ENCODE measurements around the gene SSC5D. TPM values are rescaled to one million over a fixed set of nuclear protein-coding genes. Genes with fewer than 3 reads are reported as not detected.
"Not testable (repeated sequence)": the region's sequence is repeated elsewhere in the genome, so short reads cannot be mapped to it uniquely, and the experiment has no call there.

SSC5D gene
- total RNA-seq, 1 donor from 2014 or later = 1.1 TPM

- no peaks in the 10 kb centered on the region for H3K36me3 Mint-ChIP-seq (ENCODE audit: insufficient read depth)
- TF ChIP-seq CTCF (IDR thresholded peaks at IDR 0.05; ENCODE audit: unreplicated experiment) = no peak
- no peak overlapping the region for H3K27ac Mint-ChIP-seq
- no peak for DNase-seq (ENCODE audit: low spot score, unreplicated experiment)
- H3K9me3 Mint-ChIP-seq (ENCODE audit: low read depth) = no peaks in the 10 kb centered on the region
- peaks cover 12% of the 10 kb centered on the region for H3K27me3 Mint-ChIP-seq
- peaks cover 3% of the 10 kb centered on the region for H3K4me1 Mint-ChIP-seq (ENCODE audit: low read depth)
- H3K4me3 Mint-ChIP-seq (ENCODE audit: low read depth) = no peak overlapping the region
Observed at GRCh38 chr19:55527197-55528029, 39.2 kb downstream of the SSC5D start.

GRCh38 chr19:55528030-55528803 lies 40.0 kb downstream of the SSC5D start:
- H3K36me3 Mint-ChIP-seq (ENCODE audit: insufficient read depth) = no peaks in the 10 kb centered on the region

GRCh38 chr19:55529636-55530234 lies 41.5 kb downstream of the SSC5D start:
- no peak overlapping the region for H3K4me3 Mint-ChIP-seq (ENCODE audit: low read depth)
- H3K9me3 Mint-ChIP-seq (ENCODE audit: low read depth) = no peaks in the 10 kb centered on the region
- peaks cover 7% of the 10 kb centered on the region for H3K27me3 Mint-ChIP-seq
- peaks cover 3% of the 10 kb centered on the region for H3K4me1 Mint-ChIP-seq (ENCODE audit: low read depth)
- TF ChIP-seq CTCF (IDR thresholded peaks at IDR 0.05; ENCODE audit: unreplicated experiment) = no peak
- no peak overlapping the region for H3K27ac Mint-ChIP-seq
- H3K36me3 Mint-ChIP-seq (ENCODE audit: insufficient read depth) = no peaks in the 10 kb centered on the region
- no peak for DNase-seq (ENCODE audit: low spot score, unreplicated experiment)

More at GRCh38 chr19:55528030-55528803, 40.0 kb downstream of the SSC5D start:
- DNase-seq (ENCODE audit: low spot score, unreplicated experiment) = no peak
- Mint-ChIP-seq H3K9me3 (ENCODE audit: low read depth) (no peaks in the 10 kb centered on the region), H3K4me3 (ENCODE audit: low read depth) (no peak overlapping the region), H3K4me1 (ENCODE audit: low read depth) (peaks cover 3% of the 10 kb centered on the region), H3K27ac (no peak overlapping the region), H3K27me3 (peaks cover 12% of the 10 kb centered on the region)
- no peak for TF ChIP-seq CTCF (IDR thresholded peaks at IDR 0.05; ENCODE audit: unreplicated experiment)

- Mint-ChIP-seq H3K4me3 (ENCODE audit: low read depth) (no peak overlapping the region), H3K27me3 (no peaks in the 10 kb centered on the region), H3K4me1 (ENCODE audit: low read depth) (no peaks in the 10 kb centered on the region), H3K9me3 (ENCODE audit: low read depth) (no peaks in the 10 kb centered on the region), H3K27ac (no peak overlapping the region), H3K36me3 (ENCODE audit: insufficient read depth) (no peaks in the 10 kb centered on the region)
- TF ChIP-seq CTCF (IDR thresholded peaks at IDR 0.05; ENCODE audit: unreplicated experiment) = no peak
- no peak for DNase-seq (ENCODE audit: low spot score, unreplicated experiment)
Observed at GRCh38 chr19:55530996-55531395, 42.8 kb downstream of the SSC5D start.

GRCh38 chr19:55534280-55534679 lies 46.0 kb downstream of the SSC5D start:
- H3K9me3 Mint-ChIP-seq (ENCODE audit: low read depth); H3K27me3 Mint-ChIP-seq; DNase-seq (ENCODE audit: low spot score, unreplicated experiment); H3K36me3 Mint-ChIP-seq (ENCODE audit: insufficient read depth); H3K4me1 Mint-ChIP-seq (ENCODE audit: low read depth); H3K4me3 Mint-ChIP-seq (ENCODE audit: low read depth); H3K27ac Mint-ChIP-seq: not testable (repeated sequence)

All from progenitor cell of endocrine pancreas (in vitro differentiated cells).